Measurements from ENCODE around the gene STARD5. TPM values are rescaled to one million over a fixed set of nuclear protein-coding genes. Genes with fewer than 3 reads are reported as not detected.
"Not testable (repeated sequence)": the region's sequence is repeated elsewhere in the genome, so short reads cannot be mapped to it uniquely, and the experiment has no call there.

STARD5 gene, protein sequence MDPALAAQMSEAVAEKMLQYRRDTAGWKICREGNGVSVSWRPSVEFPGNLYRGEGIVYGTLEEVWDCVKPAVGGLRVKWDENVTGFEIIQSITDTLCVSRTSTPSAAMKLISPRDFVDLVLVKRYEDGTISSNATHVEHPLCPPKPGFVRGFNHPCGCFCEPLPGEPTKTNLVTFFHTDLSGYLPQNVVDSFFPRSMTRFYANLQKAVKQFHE
- total RNA-seq = 3.3 TPM

DNA sequence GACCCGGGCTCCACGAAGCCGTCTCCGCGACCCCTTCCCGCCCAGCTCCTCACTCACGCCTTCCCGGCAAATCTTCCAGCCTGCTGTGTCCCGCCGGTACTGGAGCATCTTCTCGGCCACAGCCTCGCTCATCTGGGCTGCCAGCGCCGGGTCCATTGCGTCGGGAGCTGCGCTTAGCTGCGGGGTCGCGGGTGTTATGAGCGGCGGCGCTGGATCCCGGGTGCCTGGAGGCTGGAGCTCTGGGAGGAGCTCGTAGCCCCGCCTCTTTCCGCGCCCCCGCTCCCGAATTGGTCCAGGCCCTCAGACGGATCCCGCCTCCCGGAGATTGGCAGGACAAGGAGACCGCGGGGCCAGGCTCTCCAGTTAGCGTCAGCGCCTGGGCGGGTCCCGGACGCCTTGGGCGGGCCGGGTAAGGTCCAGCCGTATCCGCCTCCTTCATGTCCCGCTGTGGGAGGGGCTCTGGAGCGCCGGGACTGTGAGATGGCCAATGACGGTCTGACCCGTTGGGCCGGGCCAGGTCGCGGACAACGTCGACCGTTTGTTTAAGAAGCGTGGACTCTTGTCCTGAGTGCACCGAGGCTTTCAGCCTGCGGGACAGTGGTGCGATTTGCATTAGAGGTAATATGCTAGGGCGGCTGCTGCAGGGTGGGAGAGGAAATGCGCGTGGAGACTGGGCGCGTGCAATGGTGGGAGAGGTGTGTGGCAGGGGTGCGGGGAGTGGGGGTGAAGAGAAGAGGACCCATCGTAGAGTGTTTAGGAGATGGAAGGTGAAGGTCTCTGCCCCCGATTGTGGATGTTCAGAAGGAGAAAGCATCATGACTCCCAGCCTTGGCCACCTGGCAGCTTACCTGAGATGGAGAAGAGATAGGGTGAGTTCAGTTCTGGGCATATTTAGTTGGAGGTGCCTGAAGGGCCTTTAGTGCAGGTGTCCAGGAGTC is at the start of gene STARD5:
STARD5 (minus strand) TSS at position 198 of the 938 bp plus-strand sequence; CDS start at position 156, 42 bp downstream.
- FAIRE-seq (peak; percentile 53), DNase-seq (ENCODE audit: low spot score in 2 of 2) (peak; percentile 79 to 98)

DNA sequence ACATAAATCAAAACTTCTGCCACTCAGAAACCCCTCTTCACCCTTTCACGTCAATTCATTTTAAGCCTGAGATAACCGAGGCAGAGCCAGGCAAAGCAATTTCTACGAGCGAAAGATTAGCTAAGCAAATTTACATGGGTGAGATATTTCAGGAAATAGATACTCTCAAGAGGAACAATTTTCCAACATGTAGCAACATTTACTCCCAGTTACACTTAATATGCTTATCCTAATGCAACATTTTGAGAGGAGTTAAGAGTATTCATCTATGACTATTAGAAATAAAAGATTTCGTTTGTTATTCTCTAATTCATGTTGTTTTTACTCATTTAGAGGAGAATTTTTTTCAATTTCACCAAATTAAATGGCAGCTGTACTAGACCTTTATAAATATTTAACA is 49.2 kb upstream of the STARD5 start:
- DNase-seq (ENCODE audit: low spot score in 2 of 2) (no peak), FAIRE-seq (no peak)

DNA sequence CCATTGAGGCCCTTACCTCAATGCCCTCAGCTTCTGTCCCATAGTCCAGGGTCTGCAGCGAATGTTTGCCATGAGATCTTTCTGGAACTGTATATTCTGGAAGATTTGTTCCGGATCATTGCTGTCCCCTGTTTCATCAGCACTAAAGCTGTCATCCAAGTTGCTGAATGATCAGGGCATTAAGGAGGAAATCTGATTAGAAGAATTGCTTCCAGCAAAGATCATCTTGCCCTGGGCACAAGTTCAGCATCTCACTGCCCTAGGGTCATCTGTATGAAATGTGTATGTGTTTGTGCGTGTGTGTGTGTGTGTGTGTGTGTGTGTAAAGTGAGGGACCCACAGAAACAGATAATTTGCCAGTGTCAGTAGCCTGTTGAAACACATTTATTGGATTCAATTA is 48.6 kb upstream of the STARD5 start:
- FAIRE-seq (no peak), DNase-seq (ENCODE audit: low spot score in 2 of 2) (no peak)

DNA sequence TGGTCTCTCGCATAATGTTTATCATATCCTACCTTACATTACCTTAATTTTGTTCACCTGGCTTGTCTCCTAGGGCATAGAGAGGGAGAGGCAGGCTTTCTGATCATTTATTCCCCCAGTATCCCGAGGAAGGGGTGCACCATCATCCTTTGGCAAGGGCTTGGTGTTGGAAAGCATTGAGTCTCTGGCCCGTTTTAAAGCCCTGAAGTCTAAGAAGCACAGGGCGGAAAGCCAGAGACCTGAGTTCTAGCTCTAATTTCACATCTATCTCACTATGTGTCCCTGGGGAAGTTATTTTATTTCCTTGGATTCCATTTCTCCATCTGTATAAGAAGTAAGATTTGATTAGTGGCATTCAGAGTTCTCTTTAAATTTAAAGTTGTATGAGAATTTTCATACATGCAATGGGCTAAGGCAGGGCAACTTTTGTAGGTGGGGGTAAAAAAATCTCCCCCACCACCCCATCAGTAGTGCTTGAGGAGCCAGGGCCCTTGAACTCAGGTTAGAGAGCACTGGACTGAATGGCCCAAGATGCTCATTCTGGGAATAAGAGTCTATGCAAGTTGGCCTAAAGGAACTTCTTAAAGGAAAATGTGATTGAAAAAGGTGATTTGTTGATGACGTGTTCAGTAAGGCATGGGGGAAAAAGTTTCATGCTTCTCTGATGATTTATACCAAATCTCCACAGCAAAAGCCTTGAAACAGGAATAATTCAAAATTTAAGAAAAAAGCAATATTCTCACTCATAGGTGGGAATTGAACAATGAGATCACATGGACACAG is 40.0 kb upstream of the STARD5 start:
- FAIRE-seq (no peak), DNase-seq (ENCODE audit: low spot score in 2 of 2) (no peak)

DNA sequence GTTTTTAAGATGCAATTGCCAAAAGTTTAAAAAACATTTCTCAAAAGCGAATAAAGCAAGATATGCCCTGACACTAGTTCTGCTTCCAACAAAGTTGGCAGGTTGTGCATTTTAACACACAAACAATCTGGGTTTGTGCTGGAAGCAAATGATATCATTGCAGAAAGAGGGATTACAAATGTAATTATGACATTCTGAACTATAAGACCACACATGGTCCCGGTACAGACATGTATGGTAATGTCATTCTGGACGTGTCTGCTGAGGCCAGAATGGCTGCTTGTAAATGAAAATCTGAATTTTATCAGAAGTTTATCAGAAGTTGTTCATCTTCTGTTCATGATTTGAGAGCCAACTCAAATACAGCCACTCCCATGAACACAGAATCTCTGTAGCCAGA is 39.3 kb upstream of the STARD5 start:
- no peak for FAIRE-seq
- no peak for DNase-seq (ENCODE audit: low spot score in 2 of 2)

DNA sequence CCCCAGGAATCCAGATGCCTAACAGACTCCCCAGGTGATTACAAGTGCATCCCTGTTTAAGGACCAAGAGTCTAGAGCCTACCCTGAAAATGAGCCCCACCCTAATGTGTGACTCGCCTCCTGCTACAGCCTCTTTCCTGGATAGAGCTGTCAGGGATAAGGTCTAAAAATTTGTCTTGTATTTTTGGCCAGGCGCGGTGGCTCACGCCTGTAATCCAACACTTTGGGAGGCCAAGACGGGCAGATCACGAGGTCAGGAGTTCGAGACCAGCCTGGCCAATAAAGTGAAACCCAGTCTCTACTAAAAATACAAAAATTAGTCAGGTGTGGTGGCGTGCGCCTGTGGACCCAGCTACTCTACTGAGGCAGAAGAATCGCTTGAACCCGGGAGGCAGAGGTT is 38.8 kb upstream of the STARD5 start:
- FAIRE-seq (no peak), DNase-seq (ENCODE audit: low spot score in 2 of 2) (no peak)

DNA sequence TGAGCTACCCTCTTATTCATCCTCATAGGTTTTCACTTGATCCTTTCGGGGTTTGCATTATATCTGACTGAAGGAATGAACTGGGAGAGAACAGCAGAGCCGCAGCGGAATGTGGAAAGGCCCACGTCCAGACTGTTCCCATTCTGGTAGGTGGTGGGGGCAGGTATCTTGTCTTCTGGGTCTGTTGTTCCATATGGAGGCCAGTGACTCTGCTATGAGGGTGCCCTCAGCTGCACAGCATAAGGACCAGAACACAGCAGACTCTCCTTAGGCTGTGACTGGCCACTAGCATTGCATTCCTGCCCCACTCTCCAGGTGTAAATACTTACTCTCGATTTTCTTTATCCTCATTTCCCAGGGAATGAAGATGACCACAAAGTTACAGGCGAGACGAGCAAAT is 38.0 kb upstream of the STARD5 start:
- FAIRE-seq = no peak
- no peak for DNase-seq (ENCODE audit: low spot score in 2 of 2)

DNA sequence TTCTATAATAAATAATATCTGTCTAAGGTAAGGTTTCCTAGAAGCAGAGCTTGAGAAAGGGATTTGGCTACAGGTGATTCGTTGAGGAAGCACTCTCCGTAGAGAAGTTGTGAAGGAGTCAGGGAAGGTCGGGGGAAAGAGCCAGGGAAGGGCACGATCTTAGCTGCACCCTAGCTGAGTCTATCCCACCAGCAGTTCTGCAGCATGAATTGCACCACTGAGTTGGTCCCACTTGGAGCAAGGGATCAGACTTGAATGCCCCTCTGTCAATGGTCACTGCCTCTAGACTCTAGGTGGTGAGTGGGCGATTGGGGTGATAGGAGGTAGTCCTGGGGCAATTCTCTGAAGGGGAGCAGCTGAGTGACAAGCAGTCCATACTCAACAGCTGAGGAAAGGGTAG is 36.5 kb upstream of the STARD5 start:
- DNase-seq (ENCODE audit: low spot score in 2 of 2) (no peak), FAIRE-seq (no peak)

DNA sequence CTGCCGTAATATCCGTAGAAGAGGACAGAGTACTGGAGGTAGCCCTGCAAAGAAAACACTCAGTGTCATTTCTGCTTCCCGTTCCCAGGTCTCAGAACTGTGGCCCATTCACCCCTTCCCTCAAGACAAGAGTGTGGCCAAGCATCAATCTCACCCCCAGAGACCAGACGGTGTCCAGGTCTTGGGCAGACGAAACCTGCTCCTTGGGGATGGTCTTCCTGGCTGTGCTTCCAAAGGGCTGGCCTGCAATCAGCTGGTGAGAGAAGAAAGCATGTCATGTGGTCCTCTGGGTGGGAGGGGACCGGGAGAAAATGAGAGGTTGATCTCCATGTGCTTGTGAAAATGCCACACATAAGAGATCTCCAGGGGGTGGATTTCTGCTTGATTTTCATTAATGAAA is 34.3 kb upstream of the STARD5 start:
- no peak for DNase-seq (ENCODE audit: low spot score in 2 of 2)
- no peak for FAIRE-seq

DNA sequence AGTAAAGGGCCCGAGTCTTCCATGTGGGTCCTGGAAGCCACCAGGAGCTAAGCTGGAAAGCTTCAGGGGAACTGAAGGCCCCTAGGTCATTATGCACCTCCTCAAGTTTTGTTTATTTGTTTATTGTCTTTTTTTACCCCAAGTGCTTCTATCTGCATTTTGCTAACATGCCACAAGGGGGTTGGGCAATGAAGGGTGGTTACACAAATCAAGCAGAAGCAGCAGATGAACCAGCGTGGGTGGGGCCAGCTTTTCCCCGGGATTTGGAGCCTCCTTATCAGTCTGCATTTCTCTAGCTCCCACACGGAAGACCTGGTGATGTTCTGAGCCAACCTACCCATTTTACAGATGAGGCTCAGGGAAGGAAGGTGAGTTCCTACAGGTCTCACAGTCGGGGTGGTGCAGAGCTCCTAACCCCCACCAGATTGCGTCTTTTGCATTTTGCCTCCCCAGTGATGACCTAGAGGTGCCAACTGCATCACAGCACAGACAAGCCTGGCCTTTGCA is 33.3 kb upstream of the STARD5 start:
- DNase-seq (ENCODE audit: low spot score in 2 of 2) = no peak
- FAIRE-seq = no peak

DNA sequence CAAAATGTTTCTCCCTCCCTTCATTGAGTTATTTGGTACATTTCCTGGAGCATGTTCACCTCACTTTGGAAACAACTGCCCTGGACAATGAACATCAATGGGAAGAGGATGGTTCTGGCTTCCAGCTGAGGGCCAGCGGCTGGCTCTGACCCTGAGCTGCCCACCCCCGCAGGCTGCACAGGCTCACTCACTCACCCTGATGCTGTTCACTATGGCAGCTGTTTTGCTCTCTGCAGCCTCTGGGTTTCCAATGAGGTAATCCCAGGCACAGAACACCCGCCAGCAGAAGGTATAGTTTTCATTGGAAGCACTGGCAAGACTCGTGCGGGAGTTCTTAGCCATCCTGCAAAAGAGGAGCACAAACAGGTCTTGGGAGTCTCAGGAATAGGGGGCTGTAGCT is 32.3 kb upstream of the STARD5 start:
- DNase-seq (ENCODE audit: low spot score in 2 of 2) (no peak), FAIRE-seq (no peak)

DNA sequence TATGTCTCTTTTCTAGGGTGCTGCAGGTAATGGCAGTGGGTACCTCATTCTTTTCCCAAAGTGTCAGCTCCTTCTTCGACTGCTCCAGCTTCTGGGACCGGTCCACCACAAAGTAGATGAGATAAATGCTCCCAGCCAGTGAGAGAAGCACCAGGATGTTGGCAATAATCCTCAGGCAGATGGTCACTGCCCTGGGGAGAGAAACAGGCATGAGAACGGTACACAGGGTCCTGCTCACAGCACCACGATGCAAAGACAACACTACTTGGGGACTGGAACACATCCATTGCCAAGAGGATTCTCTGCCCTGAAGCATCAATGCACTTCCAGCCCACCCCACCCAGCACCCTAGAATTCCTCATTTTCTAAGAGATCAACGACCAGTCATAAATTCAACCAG is 27.7 kb upstream of the STARD5 start:
- FAIRE-seq (no peak), DNase-seq (ENCODE audit: low spot score in 2 of 2) (no peak)

DNA sequence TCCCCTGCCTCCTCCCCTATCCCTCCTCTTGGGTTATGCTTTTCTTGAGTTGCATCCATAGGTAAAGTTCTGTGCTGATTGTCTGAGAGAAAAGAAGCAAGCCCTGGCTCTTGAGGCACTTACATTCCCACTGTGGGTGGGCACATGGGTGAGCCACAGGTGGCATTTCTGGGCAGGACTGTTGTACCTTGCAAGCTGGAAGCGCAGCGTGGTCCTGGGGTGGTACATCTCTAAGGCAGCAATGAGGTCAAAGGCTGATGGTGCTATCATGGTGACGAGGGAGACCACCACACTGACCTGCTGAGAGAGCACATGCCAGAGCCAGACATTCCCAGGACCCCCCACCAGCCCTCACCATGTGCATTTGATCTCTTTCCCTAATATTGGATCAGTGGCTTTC is 25.3 kb upstream of the STARD5 start:
- FAIRE-seq (no peak), DNase-seq (ENCODE audit: low spot score in 2 of 2) (no peak)

DNA sequence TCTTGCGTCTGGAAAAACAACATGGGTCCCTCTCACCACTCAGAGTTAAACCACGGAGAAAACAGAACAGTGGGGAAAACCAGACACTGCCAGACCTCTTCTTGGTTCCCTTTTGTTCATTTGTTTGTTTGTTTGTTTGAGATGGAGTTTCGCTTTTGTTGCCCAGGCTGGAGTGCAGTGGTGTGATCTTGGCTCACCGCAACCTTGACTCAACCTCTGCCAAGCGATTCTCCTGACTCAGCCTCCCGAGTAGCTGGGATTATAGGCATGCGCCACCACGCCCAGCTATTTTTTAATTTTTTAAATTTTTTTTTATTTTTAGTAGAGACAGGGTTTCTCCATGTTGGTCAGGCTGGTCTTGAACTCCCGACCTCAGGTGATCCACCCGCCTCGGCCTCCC is 24.8 kb upstream of the STARD5 start:
- DNase-seq (ENCODE audit: low spot score in 2 of 2); FAIRE-seq: not testable (repeated sequence)

DNA sequence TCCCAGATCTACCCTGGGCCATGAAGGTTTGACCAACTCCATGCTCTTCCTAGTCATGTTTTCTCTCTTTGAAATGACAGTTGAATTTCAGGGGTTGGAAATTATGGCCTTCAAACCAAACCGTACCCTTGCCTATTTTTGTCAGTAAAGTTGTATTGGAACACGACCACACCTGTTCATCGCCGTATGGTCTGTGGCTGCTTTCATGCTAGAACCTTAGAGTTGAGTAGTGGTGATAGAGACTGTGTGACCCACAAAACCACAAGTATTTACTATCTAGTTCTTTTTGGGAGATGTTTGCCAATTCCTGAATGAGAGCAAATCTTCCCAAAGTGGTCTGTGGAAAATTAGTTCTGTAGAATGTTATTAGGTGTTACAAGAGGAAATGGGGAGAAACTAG is 24.0 kb upstream of the STARD5 start:
- DNase-seq (ENCODE audit: low spot score in 2 of 2) (no peak), FAIRE-seq (no peak)

DNA sequence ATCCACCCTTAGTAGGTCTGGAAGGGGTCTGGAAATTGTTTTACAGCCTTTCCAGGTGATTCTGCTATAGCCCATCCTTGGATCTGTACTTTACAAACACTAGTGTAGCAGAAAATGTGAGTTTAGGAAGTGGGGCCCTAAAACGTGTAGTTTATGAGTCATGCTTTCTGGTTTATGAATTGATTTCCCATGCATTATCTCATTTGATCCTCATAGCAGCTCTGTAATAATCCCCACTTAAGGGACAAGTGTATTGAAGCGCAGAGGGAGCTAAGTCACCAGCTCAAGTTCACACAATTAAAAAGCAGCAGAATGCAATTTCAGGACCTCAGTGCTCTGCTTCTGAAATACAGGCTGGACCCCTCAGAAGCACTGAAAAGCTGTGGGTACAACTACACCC is 22.7 kb upstream of the STARD5 start:
- no peak for FAIRE-seq

DNA sequence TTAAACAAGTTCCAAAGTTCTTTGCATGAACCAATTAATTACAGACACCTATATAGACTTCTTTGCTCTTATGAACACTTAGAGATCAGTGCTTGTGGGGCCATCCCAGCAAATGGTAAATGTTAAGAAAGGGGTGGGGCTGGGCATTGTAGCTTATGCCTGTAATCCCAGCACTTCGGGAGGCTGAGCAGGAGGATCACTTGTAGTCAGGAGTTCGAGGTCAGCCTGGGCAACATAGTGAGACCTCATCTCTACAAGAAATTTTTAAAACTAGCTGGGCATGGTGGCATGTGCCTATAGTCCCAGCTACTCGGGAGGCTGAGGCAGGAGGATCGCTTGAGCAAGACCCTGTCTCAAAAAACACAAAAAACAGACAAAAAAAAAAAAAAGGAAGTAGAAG is 19.4 kb upstream of the STARD5 start:
- DNase-seq (ENCODE audit: low spot score in 2 of 2) (no peak), FAIRE-seq (no peak)

More for the DNA sequence above, 22.7 kb upstream of the STARD5 start:
- DNase-seq (ENCODE audit: low spot score in 2 of 2) = no peak

DNA sequence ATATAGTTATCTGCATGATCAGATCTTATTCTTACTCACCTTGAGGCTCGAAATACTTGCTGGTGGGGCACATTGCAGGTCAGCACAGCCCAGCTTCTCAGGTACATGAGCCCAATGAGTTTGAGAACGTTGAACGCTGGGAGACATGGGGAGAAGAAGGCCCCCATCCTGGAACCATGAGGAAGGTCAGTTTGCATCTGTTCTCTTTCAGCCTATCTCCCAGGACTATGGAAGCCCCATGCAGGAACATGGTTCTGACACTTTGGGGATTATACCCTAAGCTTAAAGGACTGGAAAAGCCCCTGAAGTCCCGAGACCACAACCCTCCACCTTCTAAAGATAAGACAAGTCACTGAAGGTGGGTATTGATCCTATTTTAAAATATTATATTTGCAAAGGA is 17.4 kb upstream of the STARD5 start:
- FAIRE-seq = no peak

DNA sequence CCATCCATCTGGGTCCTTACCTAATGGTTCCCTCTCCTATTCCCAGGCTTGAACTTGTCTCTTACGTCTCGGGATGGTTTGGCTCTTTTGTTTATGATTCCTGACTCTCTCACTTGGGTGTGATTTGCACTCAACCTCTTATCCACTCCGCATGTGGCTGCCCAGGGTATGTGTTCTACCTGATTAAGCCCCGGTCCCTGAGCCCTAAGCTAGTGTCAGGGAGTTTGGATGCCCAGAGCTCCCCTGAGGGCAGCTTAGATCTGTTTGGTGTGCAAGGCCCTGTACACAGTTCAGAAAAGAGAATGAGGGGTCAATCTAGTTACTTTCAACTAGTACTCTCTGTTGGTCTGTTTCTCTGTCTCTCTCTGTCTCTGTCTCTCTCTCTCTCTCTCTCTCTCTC is 15.9 kb upstream of the STARD5 start:
- DNase-seq (ENCODE audit: low spot score in 2 of 2) = no peak
- no peak for FAIRE-seq

More for the DNA sequence above, 17.4 kb upstream of the STARD5 start:
- no peak for DNase-seq (ENCODE audit: low spot score in 2 of 2)

DNA sequence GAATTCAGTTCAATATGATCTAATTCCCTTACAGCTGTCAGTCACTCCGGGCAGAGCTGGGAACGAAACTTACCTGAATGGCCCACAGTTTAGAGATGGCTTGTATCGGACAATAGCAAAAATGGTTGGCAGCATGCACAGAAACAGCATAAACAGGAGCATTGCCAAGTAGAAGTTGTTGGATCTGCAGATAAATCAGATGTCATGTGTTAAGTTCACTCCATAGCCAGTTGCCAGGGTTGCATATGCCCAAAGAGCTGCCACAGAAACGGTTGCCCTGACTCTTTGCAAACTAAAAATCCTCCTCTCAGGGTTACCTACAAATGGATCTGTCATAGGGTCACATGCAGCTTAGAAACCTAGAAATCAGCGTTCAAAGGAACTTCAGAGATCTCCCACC is 15.4 kb upstream of the STARD5 start:
- FAIRE-seq = no peak
- no peak for DNase-seq (ENCODE audit: low spot score in 2 of 2)
